Measurements from ENCODE around the gene ZMYND15.
A peak's percentile ranks its signal among the peaks of the same experiment; 100 is the strongest.

Gene ZMYND15

DNA sequence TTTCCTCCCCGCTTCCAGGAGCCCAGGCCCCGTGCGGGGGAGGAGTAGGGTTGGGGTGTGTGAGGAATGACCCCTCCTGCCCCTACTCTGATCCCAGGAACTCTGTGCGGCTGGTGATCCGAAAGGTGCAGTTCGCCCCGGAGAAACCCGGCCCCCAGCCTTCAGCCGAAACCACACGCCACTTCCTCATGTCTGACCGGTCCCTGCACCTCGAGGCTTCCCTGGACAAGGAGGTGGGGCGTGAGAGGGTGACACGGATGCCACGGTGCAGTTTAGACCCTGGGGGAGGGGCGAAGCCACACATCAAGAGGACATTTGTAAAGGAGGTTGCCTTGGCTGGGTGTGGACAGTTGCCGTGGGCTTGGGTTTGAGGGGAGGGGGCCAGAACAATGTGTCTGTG lies 21.8 kb upstream of the ZMYND15 start:
- no peak for DNase-seq

DNA sequence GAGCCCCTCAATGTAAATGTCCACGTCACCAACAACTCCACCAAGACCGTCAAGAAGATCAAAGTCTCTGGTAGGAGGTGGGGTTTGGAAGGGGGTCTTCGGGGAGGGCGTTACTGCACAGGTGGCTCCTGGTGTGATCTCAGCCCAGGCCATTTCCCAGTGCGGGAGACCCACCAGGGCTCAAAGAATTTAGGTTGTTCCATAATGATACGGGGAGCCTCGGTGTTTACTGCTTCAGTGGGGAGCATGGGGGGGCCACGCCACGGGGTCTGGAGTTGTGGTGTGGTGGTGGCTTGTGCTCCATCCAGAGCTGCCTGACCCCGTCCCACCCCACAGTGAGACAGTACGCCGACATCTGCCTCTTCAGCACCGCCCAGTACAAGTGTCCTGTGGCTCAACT lies 21.4 kb upstream of the ZMYND15 start:
- no peak for DNase-seq

DNA sequence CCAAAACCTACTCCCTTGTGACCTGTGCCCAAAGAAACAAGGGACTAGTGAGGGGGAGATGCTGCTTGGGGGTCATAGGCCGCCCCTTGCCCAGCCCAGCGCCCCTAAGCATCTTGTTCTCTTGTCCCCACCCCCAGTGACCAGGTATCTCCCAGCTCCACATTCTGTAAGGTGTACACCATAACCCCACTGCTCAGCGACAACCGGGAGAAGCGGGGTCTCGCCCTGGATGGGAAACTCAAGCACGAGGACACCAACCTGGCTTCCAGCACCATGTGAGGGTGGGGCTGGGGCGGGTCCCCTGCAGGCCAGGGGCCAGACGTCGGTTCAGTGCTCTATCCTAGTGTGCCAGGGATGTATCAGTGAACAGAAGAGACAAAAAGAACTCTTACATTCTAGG lies 20.5 kb upstream of the ZMYND15 start:
- no peak for DNase-seq

GRCh38 chr17:4719684-4720221 lies 19.9 kb upstream of the ZMYND15 start:
- no peak for DNase-seq

- no peak for DNase-seq
These were observed 18.8 kb upstream of the ZMYND15 start for GRCh38 chr17:4720787-4721186.

DNA sequence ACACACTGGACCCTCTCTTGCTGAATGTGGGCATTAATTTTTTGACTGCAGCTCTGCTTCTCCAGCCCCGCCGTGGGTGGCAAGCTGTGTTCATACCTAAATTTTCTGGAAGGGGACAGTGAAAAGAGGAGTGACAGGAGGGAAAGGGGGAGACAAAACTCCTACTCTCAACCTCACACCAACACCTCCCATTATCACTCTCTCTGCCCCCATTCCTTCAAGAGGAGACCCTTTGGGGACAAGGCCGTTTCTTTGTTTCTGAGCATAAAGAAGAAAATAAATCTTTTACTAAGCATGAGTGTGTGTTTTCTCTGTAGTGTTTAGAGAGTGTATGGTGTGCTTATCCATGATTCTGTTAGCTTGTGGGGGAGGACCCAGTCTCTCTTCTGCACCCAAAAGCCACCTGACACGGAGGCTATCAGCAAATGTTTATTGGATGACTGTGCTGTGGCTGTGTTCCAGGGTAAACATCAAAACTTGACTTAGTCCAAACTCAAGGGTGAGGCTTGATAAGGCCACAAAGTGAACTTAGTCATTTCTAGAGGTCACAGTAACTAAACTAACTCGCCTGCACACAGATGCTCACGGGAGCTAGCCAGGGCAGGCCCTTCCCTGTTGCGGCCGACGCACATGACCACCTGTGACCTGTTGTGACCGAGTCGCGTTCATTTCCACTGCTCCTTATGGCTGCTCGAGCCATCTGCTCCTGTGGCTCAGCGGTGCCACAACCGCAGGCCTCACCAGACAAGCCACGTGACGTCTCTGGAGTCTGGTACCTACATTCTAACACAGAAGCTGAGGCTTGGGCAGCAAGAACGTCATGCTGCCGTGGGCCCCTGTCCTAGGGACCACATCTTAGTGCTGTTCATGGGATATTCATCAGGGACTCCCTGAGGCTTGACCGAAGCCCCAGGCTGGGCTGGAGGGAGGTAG lies 18.2 kb upstream of the ZMYND15 start:
- DNase-seq, result no peak

GRCh38 chr17:4722678-4723240 lies 16.9 kb upstream of the ZMYND15 start:
- DNase-seq, result no peak

DNA sequence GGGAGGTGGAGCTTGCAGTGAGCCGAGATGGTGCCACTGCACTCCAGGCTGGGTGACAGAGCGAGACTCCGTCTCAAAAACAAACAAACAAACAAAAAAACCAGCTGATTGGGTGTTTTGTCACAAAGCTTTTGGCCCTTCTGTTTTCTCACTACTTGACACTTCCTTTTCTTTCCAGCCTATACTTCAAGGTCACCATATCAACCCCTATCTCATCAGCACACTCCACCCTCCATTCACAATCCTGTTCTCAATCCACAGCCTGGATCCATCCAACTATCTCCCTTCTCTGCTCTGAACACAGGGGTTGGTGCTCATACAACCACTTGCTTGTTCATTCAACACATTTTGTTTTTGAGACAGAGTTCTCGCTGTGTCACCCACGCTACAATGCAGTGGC lies 15.0 kb upstream of the ZMYND15 start:
- peak in 1 of 2 donors; percentile 34 for DNase-seq

DNA sequence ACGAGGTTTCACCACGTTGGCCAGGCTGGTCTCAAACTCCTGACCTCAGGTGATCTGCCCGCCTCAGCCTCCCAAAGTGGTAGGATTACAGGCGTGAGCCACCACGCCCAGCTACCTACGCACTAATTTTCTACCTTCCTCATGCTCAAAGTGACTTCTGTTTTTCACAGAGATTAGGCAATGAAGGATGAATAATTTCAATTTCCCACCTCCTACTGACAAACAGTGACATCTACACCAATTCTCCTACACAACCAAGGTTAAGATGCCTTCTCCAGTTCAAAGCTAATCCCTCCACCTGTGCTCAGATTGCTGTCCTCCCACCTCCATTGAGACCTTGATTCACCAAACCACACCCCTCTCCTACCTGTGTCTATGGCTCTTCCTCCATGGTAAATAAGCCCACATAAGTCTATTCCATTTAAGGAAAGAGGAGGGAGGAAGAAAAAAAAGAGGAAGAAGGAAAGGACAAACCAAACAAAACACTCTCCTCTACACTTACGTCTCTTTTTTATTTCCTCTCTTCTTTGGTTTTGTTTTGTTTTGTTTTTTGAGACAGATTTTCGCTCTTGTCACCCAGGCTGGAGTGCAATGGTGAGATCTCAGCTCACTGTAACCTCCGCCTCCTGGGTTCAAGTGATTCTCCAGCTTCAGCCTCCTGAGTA lies 13.9 kb upstream of the ZMYND15 start:
- DNase-seq, result peak; percentile 86 to 94

DNA sequence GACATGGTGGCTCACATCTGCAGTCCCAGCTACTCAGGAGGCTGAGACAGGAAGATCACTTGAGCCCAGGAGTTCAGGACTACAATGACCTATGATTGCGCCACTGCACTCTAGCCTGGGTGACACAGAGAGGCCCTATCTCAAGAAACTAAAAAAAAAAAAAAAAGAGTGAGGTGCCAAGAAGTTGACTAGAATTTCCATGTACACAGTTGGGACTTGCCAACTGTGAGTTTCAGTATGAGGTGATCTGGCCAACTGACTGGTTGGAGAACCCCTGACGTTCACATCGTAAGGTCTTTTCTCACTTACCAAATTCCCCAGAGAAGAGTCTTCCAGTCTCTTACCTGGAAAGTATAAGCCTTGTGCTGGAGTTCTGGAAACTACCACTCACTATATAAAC lies 11.5 kb upstream of the ZMYND15 start:
- peak; percentile 46 to 84 for DNase-seq

DNA sequence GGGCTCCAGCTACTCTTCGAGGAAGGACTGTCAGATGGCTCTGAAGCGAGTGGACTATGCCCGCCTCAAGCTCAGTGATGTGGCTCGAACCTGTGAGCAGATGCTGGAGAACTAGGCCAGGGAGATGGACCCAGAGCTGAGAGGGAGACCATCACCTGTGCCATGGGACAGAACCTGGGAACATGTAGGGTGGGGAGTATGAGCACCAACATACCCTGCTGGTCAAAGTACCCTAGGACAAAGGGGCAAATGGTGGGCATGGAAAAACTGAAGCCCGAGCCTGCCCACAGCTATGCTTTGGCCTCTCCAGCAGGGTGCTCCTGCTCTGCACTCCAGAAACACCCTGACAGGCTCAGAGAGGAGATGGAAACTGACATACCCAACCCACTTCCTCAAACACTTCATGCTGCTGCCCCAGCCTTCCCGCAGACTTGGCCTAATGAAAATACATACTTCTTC lies 6.5 kb upstream of the ZMYND15 start:
- DNase-seq, result peak; percentile 85 to 91

DNA sequence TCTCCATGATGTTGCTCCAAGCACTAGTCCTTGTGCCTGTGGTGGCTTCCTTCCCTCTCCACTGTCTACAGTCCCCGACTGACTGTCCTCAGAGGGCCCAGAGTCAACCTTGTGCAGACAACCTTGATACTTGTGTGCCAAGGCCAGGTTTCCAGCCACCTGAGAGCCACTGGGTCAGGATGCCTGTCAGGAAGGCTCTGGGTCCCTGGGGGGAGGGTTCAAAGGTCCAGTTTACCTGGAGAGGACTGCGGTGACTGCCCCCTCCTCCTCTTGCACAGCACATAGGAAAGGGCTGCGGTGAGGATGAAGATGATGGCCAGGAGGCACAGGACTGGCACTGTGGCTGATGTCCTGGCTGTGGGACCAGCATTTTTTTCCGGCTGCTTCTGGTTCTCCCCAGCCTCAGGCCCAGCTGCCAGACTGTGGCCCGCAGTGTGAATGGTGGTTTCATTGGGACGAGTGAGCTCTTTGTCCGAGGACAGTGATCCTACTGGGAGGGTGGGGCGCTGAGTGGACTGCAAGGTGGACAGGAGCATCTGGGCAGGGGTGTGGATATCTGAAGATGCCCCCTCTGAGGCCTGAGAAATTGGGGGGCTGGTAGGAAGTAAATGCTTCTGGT lies 4.7 kb upstream of the ZMYND15 start:
- DNase-seq, result no peak

DNA sequence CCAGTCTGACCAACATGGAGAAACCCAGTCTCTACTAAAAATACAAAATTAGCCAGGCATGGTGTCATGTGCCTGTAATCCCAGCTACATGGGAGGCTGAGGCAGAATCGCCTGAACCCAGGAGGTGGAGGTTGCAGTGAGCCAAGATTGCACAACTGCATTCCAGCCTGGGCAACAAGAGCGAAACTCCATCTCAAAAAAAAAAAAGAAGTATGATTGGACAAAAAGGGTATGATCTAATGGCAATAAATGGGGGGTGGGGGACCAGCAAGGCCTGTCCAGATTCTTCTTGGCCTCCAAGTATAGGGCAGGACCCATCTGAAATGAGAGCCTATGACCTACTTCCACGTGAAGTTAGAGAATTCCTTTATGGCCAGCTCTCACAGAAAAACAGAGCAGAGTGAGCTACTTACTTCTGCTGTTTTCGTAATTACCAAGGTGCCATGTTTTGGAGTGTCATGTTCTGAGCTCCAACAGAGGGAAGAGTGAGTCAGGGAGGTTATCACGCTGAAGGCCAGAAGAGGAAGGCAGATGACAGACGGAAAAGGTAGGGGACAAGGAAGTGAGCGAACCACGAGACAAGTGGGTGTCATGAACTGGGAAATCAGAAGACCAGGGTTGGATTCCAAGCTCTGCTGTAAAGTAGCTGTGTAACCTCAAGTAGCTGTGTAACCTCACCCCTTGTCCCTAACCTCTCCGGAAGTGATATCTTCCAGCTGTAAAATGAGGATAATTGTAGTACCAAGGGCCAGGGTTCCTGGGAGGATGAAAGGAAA lies 3.6 kb upstream of the ZMYND15 start:
- peak; percentile 85 to 94 for DNase-seq

DNA sequence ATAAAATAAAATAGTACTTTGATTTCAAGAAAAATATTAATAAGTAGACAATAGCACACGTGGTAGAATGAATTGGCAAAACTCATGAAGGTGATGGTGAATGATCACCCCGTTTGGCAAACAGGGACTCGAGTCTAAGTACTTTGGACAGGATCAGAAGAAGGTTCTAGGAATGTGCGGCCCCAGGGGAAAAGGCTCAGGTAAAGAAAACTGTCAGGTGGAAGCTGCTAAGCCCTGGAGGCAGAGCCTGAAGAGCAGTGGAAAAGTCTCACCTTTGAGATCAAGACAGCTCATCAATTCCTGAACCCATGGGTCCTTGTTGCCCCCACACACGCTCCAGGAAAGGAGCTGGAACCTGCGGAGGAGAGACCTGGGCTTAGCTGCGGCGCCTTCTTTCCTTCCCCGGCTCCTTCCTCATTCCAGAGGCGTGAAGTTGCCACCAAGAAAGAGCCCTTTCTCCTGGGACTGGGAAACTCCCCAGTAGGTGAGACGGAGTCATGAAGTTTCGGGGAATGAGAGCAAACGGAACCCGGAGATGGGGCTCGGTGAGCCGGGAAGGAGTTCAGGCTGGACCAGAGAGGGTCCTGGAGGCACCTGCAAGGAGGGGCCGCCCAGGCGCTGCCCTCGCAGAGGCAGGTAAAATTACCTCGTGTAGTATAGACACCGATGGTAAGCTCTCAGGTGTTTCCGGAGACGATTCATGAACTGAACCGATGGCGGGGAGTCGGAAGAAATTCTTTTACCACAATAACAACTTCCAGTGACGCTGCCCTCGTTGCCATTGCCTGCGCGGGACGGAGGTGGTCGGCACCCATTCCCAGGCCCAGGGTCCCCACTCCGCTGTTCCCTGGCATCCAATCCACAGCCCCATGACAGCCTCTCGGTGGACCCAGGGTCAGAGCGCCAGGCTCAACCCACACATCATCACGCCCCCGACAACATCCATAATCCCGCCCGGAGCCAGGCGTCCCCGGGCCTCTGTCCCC lies 1.2 kb upstream of the ZMYND15 start:
- DNase-seq, result peak; percentile 24 to 27

GRCh38 chr17:4740025-4740351 lies 355 bp downstream of the ZMYND15 start:
- DNase-seq, result no peak

GRCh38 chr17:4740584-4740983 lies 951 bp downstream of the ZMYND15 start:
- no peak for DNase-seq

GRCh38 chr17:4741544-4741943 lies 1.9 kb downstream of the ZMYND15 start:
- no peak for DNase-seq

- no peak for DNase-seq
These were observed 2.5 kb downstream of the ZMYND15 start for GRCh38 chr17:4742133-4742532.

DNA sequence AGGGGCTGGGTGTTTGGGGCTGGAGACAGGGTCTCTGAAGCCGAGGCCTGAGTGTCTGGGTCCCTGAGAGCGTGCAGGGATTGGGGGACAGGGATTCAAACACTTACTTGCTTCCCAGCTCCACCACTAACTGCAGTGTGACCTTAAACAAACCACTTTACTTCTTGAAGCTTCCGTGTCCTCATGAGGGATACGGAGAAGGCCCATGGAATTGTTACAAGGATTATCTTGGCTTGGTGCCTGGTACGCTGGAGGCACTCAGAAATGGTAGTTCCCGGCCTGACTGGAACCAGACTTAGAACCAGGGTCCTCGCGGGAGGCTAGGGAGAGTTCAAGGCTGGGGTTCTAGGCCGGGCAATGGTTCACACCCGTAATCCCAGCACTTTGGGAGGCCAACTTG lies 3.0 kb downstream of the ZMYND15 start:
- DNase-seq, result no peak

DNA sequence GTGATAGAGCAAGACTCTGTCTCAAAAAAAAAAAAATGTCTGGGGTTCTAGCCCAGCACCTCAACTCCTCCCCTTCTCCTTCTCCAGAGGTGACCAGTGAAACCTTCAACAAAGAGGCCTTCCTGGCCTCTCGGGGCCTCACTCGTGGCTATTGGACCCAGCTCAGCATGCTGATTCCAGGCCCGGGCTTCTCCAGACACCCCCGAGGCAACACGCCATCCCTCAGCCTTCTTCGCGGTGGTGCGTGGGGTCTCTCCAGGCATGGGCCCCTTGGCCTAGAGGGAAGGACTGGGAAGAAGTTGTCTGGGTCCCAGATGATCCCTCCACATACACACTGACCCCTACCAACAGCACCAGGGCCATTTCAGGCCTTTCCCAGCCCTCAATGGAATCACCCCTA lies 3.6 kb downstream of the ZMYND15 start:
- DNase-seq, result no peak

DNA sequence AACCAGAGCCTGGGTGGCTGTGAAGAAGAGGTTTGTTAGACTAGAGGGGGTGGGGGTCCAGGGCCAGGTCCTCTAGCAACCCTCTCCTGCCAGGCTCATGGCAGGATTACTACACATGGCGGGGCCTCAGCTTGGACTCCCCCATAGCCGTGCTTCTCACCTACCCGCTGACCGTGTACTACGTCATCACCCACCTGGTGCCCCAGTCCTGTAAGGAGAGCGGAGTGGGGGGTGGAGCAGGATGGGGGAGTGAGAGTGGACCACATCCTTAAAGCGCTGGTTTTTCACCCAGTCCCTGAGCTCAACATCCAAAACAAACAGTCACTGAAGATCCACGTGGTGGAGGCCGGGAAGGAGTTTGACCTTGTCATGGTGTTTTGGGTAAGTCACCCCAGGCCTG lies 4.3 kb downstream of the ZMYND15 start:
- no peak for DNase-seq

All from inflammatory macrophage treated with lipopolysaccharide for 1 hour (primary cell).